Measurements from ENCODE around the gene SLC47A2.
"Not testable (repeated sequence)": the region's sequence is repeated elsewhere in the genome, so short reads cannot be mapped to it uniquely, and the experiment has no call there.

SLC47A2 gene

GRCh38 chr17:19716108-19717030 is at the start of gene SLC47A2:
Gene SLC47A2 (minus strand): TSS chr17:19716584. CDS start chr17:19716555, 29 bp downstream.
- no peak for DNase-seq

- DNase-seq: no peak
Observed at GRCh38 chr17:19766016-19766415, 49.6 kb upstream of the SLC47A2 start.

- DNase-seq: not testable (repeated sequence)
Observed at GRCh38 chr17:19763991-19764390, 47.6 kb upstream of the SLC47A2 start.

- DNase-seq: no peak
Observed at GRCh38 chr17:19763416-19763815, 47.0 kb upstream of the SLC47A2 start.

GRCh38 chr17:19762515-19762961 is 46.2 kb upstream of the SLC47A2 start:
- no peak for DNase-seq

- DNase-seq: no peak
Observed at GRCh38 chr17:19760746-19761145, 44.4 kb upstream of the SLC47A2 start.

GRCh38 chr17:19759568-19760549 is 43.5 kb upstream of the SLC47A2 start:
- no peak for DNase-seq

- no peak for DNase-seq
Observed at GRCh38 chr17:19757536-19758180, 41.3 kb upstream of the SLC47A2 start.

GRCh38 chr17:19756546-19756945 is 40.2 kb upstream of the SLC47A2 start:
- no peak for DNase-seq

- DNase-seq: no peak
Observed at GRCh38 chr17:19755821-19756510, 39.6 kb upstream of the SLC47A2 start.

GRCh38 chr17:19755392-19755791 is 39.0 kb upstream of the SLC47A2 start:
- DNase-seq: no peak

GRCh38 chr17:19753661-19754463 is 37.5 kb upstream of the SLC47A2 start:
- DNase-seq: no peak

GRCh38 chr17:19753051-19753509 is 36.7 kb upstream of the SLC47A2 start:
- DNase-seq: no peak

GRCh38 chr17:19752216-19753050 is 36.0 kb upstream of the SLC47A2 start:
- no peak for DNase-seq

- DNase-seq: no peak
Observed at GRCh38 chr17:19750835-19751234, 34.5 kb upstream of the SLC47A2 start.

GRCh38 chr17:19750020-19750572 is 33.7 kb upstream of the SLC47A2 start:
- no peak for DNase-seq

GRCh38 chr17:19748807-19749193 is 32.4 kb upstream of the SLC47A2 start:
- DNase-seq: no peak

GRCh38 chr17:19747829-19748806 is 31.7 kb upstream of the SLC47A2 start, which contains the start of gene ALDH3A1:
Gene ALDH3A1 (minus strand): TSS chr17:19748298. CDS start chr17:19745129, 3,169 bp downstream.
- no peak for DNase-seq
